Body of pancreas (tissue), 4 donors: ENCODE data around the gene CACNG5. TPM values are rescaled to one million over a fixed set of nuclear protein-coding genes. Genes with fewer than 3 reads are reported as not detected.
A peak's percentile ranks its signal among the peaks of the same experiment; 100 is the strongest.

Source experiments
- ATAC-seq: fragments of 150-250 bp; one replicate; pipeline ENCODE4 v1.9.1; 2016
- DNase-seq, 4 donors: peaks; one replicate each; pipeline ENCODE4 v3.0.0-alpha.2; 2019
- H3K27ac ChIP-seq, 4 donors: fragments of 200-600 bp; sonication (generic); 1 replicate in 3 of 4; 2 replicates in 1 of 4; pipeline versions ENCODE4 v1.5.1 to v1.6.1; 2016 to 2019; ENCODE audit warnings: mild to moderate bottlenecking in 1 of 4, mixed read lengths in 1 of 4, moderate library complexity in 1 of 4
- H3K27me3 ChIP-seq, 2 donors: fragments of 200-600 bp; sonication (generic); one replicate each; pipeline ENCODE4 v1.6.0; 2016; ENCODE audit warnings: mild to moderate bottlenecking in 1 of 2
- H3K36me3 ChIP-seq, 2 donors: fragments of 200-600 bp; sonication (generic); replicated peaks in 1 of 2; 2 replicates each; pipeline ENCODE4 v1.5.1; 2016; ENCODE audit warnings: low read depth in 2 of 2; ENCODE audit not compliant: insufficient read depth in 1 of 2
- H3K4me1 ChIP-seq: fragments of 200-600 bp; sonication (generic); one replicate; pipeline ENCODE4 v1.6.0; 2016
- H3K4me3 ChIP-seq, 2 donors: fragments of 200-600 bp; sonication (generic); 1 replicate in 1 of 2; 2 replicates in 1 of 2; pipeline ENCODE4 v1.5.1; 2016 to 2019
- H3K9me3 ChIP-seq, 3 donors: fragments of 200-600 bp; sonication (generic); 1 replicate in 2 of 3; 2 replicates in 1 of 3; pipeline ENCODE4 v1.5.1; 2016
- POLR2A ChIP-seq, 3 donors: fragments of 450-650 bp; IDR thresholded peaks; one replicate each; pipeline ENCODE4 v1.6.1; 2016; ENCODE audit warnings: antibody characterized with exemption in 3 of 3, mild to moderate bottlenecking in 2 of 3
- WGBS, 2 donors: methylation state at CpG; one replicate each; pipeline ENCODE4 v1.1.5; 2017; 5-methylcytosine and 5-hydroxymethylcytosine counted together
- intact Hi-C: fragments of 100-400 bp; cut with DNase I; formaldehyde crosslinking; loops from one replicate; pipeline ENCODE4 v1.15.1; 2023
- total RNA-seq, 2 donors: library from RNA; depleted of rRNA; stranded (reverse); fragments of >200 nt; gene quantifications; one replicate each; pipeline ENCODE4 v1.1.0, GENCODE V29; 2016
- TF ChIP-seq, protein P1 (sequence below), 7 experiments: fragments of 450-650 bp in 4 of 7; fragments of 200-600 bp in 3 of 7; sonication (generic) in 3 of 7; IDR thresholded peaks; one replicate each; pipeline ENCODE4 v1.5.1; 2016 to 2019; ENCODE audit warnings: antibody characterized with exemption in 7 of 7

Gene CACNG5
- total RNA-seq, 2 donors from 2014 or later = 0.52 TPM; not detected in 1

DNA sequence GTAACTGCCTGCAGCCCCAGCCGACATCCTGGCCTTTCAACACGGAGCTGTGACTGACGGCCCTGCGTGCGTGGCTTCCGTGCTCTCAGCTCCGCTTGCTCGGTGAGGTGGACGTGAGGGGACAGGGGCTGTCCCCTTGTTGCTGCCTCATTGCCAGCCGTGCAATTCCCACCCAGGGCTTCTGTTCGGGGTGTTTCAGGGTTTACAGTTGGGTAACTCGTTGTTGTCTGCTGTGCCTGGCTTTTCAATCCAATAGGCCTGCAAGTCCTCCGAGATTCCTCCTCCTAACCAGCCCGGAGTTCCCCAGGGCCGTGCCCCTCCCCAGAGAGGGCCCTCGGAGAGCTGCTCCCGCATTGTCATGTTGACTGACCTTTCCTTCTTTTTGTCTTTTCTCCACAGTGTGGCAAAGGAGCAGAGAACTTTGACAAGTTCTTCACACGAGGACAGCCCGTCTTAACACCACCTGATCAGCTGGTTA lies 31.4 kb upstream of the CACNG5 start:
- Histone ChIP-seq H3K4me1 (peaks cover 23% of the 10 kb centered on the region), H3K36me3 (no peaks in the 10 kb centered on the region), H3K9me3 (no peaks in the 10 kb centered on the region), H3K27ac (no peak overlapping the region), H3K27me3 (no peaks in the 10 kb centered on the region), H3K4me3 (no peak overlapping the region)
- TF ChIP-seq, protein P1, sequence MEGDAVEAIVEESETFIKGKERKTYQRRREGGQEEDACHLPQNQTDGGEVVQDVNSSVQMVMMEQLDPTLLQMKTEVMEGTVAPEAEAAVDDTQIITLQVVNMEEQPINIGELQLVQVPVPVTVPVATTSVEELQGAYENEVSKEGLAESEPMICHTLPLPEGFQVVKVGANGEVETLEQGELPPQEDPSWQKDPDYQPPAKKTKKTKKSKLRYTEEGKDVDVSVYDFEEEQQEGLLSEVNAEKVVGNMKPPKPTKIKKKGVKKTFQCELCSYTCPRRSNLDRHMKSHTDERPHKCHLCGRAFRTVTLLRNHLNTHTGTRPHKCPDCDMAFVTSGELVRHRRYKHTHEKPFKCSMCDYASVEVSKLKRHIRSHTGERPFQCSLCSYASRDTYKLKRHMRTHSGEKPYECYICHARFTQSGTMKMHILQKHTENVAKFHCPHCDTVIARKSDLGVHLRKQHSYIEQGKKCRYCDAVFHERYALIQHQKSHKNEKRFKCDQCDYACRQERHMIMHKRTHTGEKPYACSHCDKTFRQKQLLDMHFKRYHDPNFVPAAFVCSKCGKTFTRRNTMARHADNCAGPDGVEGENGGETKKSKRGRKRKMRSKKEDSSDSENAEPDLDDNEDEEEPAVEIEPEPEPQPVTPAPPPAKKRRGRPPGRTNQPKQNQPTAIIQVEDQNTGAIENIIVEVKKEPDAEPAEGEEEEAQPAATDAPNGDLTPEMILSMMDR (IDR thresholded peaks at IDR 0.05) = no peak
- no peak for TF ChIP-seq POLR2A (IDR thresholded peaks at IDR 0.05)
- 86 to 89% methylated on average over 6 to 19 of the region's 19 CpGs for WGBS, 2 donors
- intact Hi-C loops = no loop called here
- no peak for DNase-seq
- ATAC-seq = no peak

DNA sequence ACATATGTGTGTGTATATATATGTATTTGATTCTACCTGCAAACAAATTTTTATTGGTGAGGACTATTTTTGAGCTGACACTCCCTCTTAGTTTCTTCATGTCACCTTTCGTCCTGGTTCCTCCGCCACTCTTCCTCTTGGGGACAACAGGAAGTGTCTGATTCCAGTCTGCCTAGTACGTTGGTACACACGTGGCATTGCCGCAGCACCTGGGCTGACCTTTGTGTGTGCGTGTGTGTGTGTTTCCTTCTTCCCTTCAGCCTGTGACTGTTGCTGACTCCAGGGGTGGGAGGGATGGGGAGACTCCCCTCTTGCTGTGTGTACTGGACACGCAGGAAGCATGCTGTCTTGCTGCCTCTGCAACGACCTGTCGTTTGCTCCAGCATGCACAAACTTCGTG lies 29.4 kb upstream of the CACNG5 start:
- WGBS, 2 donors = 68 to 80% methylated on average over 10 of the region's 10 CpGs
- no peaks in the 10 kb centered on the region for H3K9me3 ChIP-seq
- H3K4me3 ChIP-seq = no peak overlapping the region
- TF ChIP-seq, protein P1 (IDR thresholded peaks at IDR 0.05) = no peak
- TF ChIP-seq POLR2A (IDR thresholded peaks at IDR 0.05) = no peak
- ATAC-seq (no peak), DNase-seq (peak in 2 of 4 donors; percentile 11 to 30)
- no peak overlapping the region for H3K27ac ChIP-seq
- peaks cover 23% of the 10 kb centered on the region for H3K4me1 ChIP-seq
- H3K36me3 ChIP-seq = no peaks in the 10 kb centered on the region
- intact Hi-C loops = no loop called here
- no peaks in the 10 kb centered on the region for H3K27me3 ChIP-seq

DNA sequence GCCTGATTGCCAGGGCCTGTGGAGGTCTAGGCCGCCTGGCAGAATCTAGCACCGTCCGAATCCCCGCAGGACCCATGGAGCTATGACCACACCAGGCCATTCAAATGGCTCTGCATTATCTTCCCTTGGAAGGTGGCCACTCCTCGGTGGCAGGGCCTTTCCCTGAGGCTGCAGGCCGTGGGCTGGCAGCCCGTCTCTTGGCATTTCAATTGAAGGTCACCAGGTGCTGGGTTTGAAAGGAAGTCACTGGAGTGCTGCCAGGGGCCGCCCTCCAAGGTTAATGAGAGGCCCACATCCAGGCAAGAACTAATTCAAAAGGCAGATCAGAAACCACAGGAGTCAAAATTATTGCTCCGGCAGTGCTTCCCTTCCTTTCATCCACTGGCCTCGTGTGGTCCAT lies 27.7 kb upstream of the CACNG5 start:
- Histone ChIP-seq H3K27me3 (no peaks in the 10 kb centered on the region), H3K4me3 (no peak overlapping the region), H3K27ac (peak overlapping the region in 3 of 4 donors; percentile 6 to 38 (median 38)), H3K4me1 (peaks cover 23% of the 10 kb centered on the region), H3K9me3 (no peaks in the 10 kb centered on the region), H3K36me3 (no peaks in the 10 kb centered on the region)
- TF ChIP-seq POLR2A (IDR thresholded peaks at IDR 0.05) = no peak
- TF ChIP-seq, protein P1 (IDR thresholded peaks at IDR 0.05) = no peak
- whole genome bisulfite sequencing, 2 donors = 10 to 23% methylated on average over 6 to 10 of the region's 10 CpGs
- ATAC-seq = peak; percentile 70
- intact Hi-C loops = no loop called here
- DNase-seq = peak; percentile 73 to 91 (median 86)

DNA sequence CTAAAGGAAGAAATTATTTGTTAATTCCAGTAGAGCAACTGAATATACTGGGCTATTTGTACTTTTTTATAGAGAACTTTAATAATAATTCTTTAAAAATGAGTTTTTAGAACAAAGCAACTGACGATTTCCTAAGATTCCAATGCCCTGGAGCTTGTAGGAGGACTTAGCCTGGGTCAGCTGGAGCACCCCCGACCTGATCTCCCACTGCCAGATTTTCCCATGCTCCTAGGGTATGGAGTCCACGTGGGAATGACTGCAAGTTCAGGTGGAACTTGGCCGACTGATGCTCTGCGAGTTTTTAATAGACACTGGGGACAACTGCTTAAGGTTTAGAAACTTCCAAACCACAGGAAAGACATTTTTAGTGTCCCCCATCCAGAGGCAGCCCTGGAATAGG lies 25.5 kb upstream of the CACNG5 start:
- ATAC-seq = no peak
- no peaks in the 10 kb centered on the region for H3K27me3 ChIP-seq

More for the DNA sequence above, 25.5 kb upstream of the CACNG5 start:
- no peaks in the 10 kb centered on the region for H3K9me3 ChIP-seq
- peaks cover 23% of the 10 kb centered on the region for H3K4me1 ChIP-seq
- H3K4me3 ChIP-seq = no peak overlapping the region
- intact Hi-C loops = no loop called here
- WGBS, 2 donors = 88 to 89% methylated on average over 5 of the region's 5 CpGs
- no peak overlapping the region for H3K27ac ChIP-seq
- no peak for DNase-seq
- no peak for TF ChIP-seq POLR2A (IDR thresholded peaks at IDR 0.05)
- TF ChIP-seq, protein P1 (IDR thresholded peaks at IDR 0.05) = no peak
- no peaks in the 10 kb centered on the region for H3K36me3 ChIP-seq
